Stimulated activated CD4-positive, alpha-beta T cell treated with anti-CD3 and anti-CD28 coated beads, Interleukin-1b, Interleukin-23, amount 100 ng/mL, for 4 hours (primary cell): ENCODE measurements around the gene KLHDC8A.

Experiments
- DNase-seq, 2 donors: peaks; one replicate each; pipeline ENCODE4 v3.0.0-alpha.2; 2020; ENCODE audit warnings: low read depth in 2 of 2

The KLHDC8A gene

DNA sequence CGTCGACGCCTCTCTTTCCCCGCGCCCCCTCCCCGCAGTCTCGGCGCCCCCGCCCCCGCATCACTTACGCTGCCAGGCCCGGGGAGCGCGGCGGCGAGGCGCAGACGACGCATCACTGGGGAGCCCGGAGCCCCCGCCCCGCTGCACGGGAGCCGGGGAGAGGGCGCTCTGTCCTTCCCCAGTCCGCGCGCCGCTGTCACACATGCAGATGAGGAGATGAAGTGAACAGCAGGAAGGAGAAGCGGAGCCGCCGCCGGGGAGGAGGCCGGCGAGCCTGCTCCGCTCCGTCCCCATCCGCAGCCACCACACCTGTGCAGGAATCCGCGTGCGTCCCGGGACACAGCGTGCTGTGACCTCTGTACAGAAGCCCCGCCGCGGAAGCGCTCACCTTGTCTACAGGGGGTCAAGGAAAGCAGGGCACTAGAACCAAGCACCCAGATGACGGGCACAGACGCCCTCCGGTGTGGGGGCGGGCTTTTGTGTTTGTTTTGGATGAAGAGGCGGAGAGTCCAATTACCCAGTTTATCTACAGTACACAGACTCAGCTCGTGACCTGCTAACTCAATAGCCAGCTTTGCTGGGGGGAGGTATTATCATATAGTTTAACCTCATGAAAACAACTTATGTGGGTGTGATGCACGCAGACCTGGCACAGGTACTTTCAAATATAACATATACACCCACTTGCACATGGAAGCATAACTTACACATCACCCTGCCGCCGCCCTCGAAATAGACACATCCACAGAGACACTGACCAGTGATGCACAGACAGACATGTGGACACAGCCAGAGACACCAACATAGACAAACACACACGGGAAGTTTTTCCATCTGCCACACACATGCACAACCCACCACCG is 12.4 kb downstream of the KLHDC8A start:
- peak; percentile 49 to 53 for DNase-seq

- no peak for DNase-seq
These were observed 13.2 kb downstream of the KLHDC8A start for GRCh38 chr1:205343431-205344065.

- no peak for DNase-seq
These were observed 13.7 kb downstream of the KLHDC8A start for GRCh38 chr1:205342986-205343385.

GRCh38 chr1:205340676-205341075 is 16.0 kb downstream of the KLHDC8A start:
- DNase-seq, result no peak

DNA sequence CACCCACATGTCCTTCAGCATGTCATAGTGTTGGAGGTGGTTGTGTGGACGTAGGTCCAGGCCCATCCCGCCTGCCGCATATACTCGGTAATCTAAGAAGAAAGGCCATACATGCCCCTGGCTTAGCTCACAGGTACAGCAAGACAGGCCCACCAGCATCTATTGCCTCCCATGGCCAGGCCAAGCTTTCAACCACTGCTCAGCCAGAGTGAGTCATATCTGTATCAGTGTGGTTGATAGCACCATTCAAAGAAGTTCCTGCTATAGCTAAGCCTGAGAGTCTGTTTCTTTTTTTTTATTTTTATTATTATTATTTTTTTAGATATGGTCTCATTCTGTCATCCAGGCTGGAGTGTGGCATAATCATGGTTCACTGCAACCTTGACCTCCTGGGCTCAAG is 17.0 kb downstream of the KLHDC8A start:
- no peak for DNase-seq

DNA sequence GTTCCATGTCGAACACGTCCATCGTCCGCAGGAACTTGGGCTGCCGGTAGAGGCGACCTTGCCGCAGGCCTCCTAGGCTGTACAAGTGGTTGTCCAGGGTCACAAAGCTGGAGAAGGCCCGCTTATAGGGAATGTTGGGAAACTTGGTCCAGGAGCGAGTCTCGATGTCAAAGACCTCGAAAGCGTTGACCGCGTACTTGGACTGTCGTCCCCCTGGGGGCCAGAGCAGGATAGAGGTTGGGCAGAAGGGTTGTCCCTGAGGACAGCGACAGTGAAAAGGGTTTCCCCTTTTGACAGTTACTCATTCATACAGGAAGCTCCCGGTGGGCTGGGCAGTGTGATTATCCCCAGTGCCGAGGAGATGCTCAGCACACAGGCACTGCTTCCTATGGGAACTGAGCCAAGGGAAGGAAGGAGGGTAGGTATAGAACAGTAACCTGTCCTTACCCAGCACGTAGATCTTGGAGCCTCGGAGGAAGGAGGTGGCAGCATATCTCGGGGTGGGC is 17.5 kb downstream of the KLHDC8A start:
- no peak for DNase-seq

DNA sequence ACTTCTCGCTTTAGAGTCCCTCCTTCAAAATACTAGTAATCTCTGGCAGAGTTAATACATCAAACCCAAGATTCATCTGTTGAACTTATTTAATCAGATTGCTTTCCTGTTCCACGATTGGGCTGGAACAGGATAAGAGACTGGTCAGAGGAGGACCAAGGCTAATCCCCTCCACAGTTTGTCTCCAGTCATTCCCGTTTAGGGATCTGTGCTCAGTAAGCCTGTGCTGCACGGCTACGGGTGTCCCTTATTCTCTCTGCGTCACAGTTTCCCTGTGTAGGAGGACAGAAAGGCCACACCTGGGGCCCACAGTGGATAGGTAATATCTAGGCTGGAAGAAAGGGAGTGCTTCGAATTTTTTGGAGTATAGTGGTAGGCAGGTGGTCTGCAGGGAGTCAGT is 18.7 kb downstream of the KLHDC8A start:
- DNase-seq, result no peak

DNA sequence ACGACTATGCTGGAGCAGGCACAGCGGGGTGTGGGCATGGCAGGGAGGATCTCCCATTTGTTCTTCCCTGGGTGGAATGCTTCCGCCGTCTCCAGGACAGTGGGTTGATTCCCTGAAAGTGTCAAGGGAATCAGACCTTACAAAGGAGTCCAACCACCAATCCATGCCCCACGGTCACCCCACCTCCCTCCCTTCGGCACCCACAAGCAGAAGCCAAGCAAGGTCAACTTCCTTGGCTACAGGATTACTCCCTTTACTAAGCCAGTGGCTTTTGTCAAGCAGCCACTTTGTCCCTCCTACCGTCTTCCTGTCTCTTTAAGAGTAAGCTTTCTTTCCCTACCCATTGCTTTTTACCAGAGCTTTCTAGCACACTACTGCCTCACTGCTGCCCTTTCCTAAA is 19.2 kb downstream of the KLHDC8A start:
- DNase-seq, result no peak

- peak; percentile 65 to 72 for DNase-seq
These were observed 21.0 kb downstream of the KLHDC8A start for GRCh38 chr1:205335692-205336091.

DNA sequence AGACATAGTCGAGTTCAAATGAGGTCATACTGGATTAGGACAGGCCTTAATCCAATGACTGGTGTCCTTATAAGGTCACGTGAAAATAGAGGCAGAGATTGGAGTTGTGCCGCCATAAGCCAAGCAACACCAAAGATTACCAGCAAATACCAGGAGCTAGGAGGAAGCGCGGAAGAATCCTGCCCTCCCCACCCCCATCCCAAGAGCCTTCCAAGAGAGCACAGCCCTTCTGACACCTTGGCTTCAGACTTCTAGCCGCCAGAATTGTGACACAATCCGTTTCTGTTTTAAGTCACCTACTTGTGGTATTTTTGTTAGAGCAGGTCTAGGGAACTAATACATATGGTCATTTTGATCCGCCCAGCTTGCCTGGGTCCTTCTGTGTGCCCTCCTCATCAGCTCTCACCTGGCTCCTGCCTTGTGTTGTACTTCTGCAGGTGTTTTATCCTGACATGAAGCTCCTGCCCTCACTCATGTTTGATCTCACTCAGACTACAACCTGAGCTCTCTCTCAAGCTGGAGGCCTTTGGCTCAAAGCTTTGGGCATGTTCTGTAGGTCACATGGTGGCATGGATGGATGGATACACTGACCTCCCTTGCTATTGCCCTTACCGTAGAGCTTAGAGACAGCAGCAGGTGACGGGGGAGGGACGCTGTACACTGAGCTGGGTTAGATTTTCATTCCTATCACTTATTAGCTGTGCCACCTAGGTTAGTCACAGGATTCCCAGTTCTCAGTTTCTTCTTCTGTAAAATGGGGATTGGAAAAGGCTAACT is 24.5 kb downstream of the KLHDC8A start:
- DNase-seq, result no peak

DNA sequence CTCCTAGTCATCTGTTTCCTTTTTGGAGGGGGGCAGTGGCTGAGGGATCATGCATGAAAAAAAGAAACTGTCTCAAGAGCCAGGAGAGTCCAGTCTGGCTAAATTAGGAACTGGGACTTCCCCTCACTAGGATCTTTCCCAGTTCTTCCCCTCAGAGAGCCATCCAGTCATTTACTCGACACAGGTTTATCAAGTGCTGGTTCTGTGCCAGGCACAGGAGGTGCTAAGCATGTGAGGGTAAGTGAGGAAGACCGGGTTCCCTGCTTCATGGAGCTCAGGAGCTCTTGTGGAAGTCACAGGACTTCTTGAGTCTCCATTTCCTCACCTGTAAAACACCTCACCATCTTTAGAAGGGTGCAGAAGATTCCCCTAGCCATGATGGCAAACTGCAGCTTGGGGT is 26.6 kb downstream of the KLHDC8A start:
- DNase-seq, result no peak

- DNase-seq, result no peak
These were observed 27.0 kb downstream of the KLHDC8A start for GRCh38 chr1:205329719-205330118.

DNA sequence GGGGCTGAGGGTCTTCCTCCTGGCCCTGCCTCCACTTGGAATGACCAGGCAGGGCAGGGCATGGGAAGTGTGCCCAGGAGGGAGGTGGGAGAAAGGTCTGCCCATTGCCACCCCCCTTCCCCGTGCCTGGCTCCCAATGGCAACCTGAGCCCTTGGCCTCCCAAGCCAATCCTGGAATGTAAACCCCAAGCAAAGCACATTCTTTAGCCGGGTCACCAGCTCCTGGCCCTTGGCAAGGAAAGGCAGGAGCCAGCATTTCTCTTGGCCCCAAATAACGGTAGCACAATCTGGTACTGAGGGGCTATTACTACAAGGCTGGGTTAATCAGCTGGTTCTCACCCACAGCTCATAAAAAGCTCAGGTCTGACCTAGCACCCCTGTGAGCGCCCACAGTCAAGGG is 28.2 kb downstream of the KLHDC8A start:
- DNase-seq, result no peak

GRCh38 chr1:205326812-205327466 is 29.8 kb downstream of the KLHDC8A start:
- no peak for DNase-seq

- peak in 1 of 2 donors; percentile 49 for DNase-seq
These were observed 31.3 kb downstream of the KLHDC8A start for GRCh38 chr1:205325334-205325884.

DNA sequence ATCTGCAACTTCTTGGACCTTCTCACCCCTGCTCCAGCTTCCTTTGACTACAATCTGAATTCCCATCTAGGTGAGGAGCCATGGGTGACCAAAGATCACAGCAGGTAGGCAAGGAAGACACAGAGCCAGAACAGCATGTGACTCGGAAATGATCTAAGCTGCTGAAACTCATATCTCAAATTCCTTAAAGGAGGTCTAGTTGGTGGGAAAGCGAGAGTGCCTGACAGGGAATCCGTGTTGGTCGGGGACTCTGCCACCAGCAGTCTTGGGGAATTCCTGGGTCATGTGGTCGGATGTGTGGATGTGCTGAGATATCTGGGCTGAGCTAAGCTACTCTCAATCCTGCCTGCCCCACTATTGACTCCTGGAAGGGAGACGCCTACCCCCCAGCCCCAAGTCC is 31.9 kb downstream of the KLHDC8A start:
- no peak for DNase-seq

- DNase-seq, result no peak
These were observed 32.9 kb downstream of the KLHDC8A start for GRCh38 chr1:205323794-205324193.

GRCh38 chr1:205321959-205322283 is 34.8 kb downstream of the KLHDC8A start:
- DNase-seq, result no peak

GRCh38 chr1:205321162-205321958 is 35.4 kb downstream of the KLHDC8A start, which contains the start of gene NUAK2:
Gene NUAK2 (minus strand): TSS chr1:205321745. CDS start chr1:205321628, 117 bp downstream.
- DNase-seq, result peak; percentile 72 to 83
